GM12864 (cell line): ENCODE measurements around the gene SERTM2.

Experiments
- DNase-seq: peaks from one replicate; pipeline ENCODE4 v3.0.0-alpha.2; 2011; ENCODE audit warnings: low read depth
- H3K4me3 ChIP-seq: 2 replicates; pipeline ENCODE4 v1.5.1; 2011; ENCODE audit warnings: mild to moderate bottlenecking, low read depth, low read length, control low read depth
- TF ChIP-seq, protein P1 (sequence below): IDR thresholded peaks from 2 replicates; pipeline ENCODE4 v1.5.1; 2011; ENCODE audit warnings: low read depth, mild to moderate bottlenecking, moderate library complexity, low read length, control low read depth, inconsistent platforms; ENCODE audit errors: missing control alignments

SERTM2 gene

DNA sequence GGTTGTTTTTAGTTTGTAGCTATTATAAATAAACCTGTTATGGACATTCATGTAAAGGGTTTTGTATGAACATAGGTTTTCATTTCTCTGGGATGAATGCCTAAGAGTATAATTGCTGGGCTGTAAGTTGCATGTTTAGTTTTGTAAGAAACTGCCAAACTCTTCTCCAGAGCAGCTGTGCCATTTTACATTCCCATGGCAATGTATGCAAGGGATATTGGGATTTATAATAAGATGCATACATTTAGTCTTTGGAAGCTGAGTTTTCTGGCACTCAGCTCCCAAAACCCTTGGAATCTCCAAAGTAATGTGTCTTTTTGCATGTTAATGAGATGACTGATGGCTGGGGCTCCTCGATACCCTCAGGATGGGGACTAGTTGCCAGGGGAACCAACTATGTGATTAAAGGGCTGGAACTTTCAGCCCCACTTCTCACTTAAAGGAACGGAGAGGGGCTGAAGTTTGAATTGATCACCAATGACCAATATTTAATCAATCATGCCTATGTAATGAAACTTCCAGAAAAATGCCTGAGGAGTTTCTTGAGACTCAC is 44.0 kb downstream of the SERTM2 start:
- TF ChIP-seq, protein P1, sequence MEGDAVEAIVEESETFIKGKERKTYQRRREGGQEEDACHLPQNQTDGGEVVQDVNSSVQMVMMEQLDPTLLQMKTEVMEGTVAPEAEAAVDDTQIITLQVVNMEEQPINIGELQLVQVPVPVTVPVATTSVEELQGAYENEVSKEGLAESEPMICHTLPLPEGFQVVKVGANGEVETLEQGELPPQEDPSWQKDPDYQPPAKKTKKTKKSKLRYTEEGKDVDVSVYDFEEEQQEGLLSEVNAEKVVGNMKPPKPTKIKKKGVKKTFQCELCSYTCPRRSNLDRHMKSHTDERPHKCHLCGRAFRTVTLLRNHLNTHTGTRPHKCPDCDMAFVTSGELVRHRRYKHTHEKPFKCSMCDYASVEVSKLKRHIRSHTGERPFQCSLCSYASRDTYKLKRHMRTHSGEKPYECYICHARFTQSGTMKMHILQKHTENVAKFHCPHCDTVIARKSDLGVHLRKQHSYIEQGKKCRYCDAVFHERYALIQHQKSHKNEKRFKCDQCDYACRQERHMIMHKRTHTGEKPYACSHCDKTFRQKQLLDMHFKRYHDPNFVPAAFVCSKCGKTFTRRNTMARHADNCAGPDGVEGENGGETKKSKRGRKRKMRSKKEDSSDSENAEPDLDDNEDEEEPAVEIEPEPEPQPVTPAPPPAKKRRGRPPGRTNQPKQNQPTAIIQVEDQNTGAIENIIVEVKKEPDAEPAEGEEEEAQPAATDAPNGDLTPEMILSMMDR: no peak
- no peak overlapping the region for H3K4me3 ChIP-seq
- DNase-seq: no peak

DNA sequence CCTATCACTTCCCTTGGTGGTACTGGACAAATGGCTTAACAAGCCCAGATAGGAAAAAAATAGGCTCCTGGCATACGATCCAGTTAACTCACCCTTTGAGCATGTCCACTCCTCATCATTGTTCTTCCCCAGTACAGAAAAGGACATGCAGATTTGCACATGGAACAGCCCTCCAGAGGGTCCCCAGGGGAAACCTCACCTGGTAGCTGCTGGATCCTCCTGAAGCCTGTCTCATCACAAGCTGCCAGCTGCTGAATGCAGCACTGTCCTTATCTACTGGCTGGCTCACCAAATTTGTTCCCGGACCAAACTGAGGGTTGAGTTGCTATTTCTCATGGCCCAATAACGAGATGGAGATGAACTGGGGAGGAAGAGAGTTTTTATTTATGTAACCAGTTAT is 49.4 kb downstream of the SERTM2 start:
- TF ChIP-seq, protein P1: no peak
- DNase-seq: no peak
- no peak overlapping the region for H3K4me3 ChIP-seq

GRCh38 chrX:111561851-111562250 is 50.4 kb downstream of the SERTM2 start:
- TF ChIP-seq, protein P1: no peak
- no peak overlapping the region for H3K4me3 ChIP-seq
- DNase-seq: no peak

- no peak for DNase-seq
- H3K4me3 ChIP-seq: no peak overlapping the region
- TF ChIP-seq, protein P1: no peak
Observed at GRCh38 chrX:111567542-111568255, 56.3 kb downstream of the SERTM2 start.

DNA sequence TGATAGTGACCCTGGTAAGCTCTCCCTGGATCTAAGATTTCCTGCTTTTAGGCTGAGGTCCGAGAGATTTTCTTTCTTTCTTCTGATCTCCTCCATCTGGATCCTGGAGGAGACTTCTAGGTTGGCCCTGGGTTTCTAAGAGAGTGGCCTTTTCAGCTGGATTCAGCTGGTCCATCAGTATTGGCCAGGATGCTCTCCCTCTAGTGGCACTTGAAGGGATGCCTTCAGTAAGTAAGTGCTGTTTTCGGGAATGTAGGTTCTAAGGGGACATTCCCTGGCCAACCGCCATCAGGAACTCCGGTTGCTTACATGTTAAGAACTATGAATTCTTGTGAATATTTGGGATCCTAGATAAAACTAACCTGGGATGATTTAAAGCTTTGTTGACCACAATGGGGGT is 56.9 kb downstream of the SERTM2 start:
- H3K4me3 ChIP-seq: no peak overlapping the region
- TF ChIP-seq, protein P1: no peak
- DNase-seq: no peak

- no peak overlapping the region for H3K4me3 ChIP-seq
- no peak for DNase-seq
- TF ChIP-seq, protein P1: no peak
Observed at GRCh38 chrX:111568817-111569216, 57.4 kb downstream of the SERTM2 start.
